NCI-H2171 (cell line): Measurements from ENCODE around the gene ANGPTL1.
"Not testable (repeated sequence)": the region's sequence is repeated elsewhere in the genome, so short reads cannot be mapped to it uniquely, and the experiment has no call there.

ENCODE experiments used
- DNase-seq: peaks from one replicate; lab custom pipeline; 2025; lab: John Stamatoyannopoulos, UW

The ANGPTL1 gene

DNA sequence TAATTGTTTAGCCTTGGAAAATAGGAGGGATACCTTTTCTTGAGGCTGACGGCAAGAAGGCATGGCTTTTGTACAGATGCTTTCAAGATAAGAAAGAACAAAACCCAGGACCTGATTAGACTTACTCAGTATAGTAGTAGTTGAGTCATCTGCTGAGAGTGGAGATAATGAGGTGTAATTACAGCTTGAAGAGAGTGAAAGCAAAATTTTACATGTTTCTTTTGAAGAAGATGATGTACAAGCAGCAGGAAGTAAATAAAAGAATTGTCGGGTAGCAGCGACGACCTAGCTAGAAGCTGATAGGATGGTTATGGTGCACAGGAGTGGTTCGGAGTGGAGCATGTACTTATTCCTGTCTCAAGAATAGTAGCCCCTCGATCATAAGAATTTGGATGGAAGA, 6.6 kb downstream of the ANGPTL1 start:
- DNase-seq, result no peak

DNA sequence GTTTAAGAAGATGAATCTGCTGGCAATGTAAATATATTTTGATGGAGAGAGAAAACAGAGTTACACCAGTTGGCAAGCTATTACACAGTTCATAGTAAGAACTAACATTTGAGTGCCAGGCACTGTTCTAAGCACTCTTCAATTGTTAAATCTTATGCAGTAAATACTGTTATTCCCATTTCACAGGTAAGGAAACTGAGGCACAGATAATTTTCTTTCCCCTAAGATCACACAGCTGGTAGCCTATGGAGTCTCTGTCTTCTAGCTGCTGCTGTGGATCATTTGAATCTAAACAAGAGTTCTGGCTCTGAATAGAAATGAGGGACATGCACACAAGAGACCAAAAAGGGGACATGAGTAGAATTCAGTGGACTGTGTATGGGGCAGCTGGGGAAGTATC, 8.0 kb downstream of the ANGPTL1 start:
- no peak for DNase-seq

DNA sequence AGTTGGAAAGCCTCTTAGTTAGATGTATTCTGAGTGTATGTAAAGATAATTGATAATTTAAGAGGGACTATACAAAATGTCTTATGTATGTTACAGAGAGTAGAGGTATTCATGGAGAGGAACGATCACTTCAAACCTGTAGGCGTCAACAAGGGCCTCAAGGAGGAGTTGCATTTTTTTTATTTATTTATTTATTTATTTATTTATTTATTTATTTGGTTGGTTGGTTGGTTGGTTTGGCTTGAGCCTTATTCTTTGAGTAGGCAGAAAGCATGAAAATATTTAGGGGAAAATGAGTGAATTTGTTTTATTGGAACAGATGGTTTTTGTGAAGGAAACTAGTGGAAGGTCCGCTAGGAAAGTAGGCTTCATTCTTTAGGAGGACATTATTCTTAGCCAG, 8.5 kb downstream of the ANGPTL1 start:
- DNase-seq, result no peak

DNA sequence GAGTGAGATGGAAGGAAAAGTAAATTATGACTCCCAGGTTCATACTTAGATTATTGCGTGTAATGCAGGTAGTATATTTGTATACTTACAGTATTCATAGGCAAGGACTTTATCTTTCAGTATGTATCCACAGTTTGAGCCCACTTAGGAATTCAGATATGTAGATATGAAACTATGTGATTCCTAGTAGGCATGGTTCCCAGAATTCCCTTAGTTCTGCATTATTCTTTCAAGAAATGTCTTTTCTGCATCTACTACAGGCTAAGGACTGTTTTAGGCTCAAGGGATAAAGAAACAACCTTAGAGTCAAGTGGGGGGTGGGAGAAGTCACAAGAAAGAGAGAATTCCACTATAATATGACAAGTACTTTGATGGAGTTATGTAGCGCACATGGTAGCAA, 13.8 kb downstream of the ANGPTL1 start:
- no peak for DNase-seq

DNA sequence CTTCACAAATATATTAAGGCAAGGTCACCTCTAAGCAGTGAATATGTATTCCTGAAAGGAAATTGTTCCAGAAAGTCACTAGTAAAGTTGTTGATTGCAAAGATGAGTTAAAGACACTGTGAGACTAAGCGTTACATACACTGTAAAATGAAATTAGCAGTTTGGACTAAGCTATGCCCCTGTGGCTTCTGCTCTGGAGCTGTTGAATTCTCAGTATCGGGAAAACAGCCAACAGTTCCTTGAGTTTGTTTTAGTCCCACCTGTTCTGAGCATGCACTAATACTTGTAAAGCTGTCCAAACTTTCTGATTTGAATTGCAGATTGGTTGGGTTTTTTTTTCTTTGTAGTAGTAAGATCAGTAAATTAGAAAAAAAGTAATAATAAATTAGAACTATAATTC, 21.0 kb downstream of the ANGPTL1 start:
- no peak for DNase-seq

DNA sequence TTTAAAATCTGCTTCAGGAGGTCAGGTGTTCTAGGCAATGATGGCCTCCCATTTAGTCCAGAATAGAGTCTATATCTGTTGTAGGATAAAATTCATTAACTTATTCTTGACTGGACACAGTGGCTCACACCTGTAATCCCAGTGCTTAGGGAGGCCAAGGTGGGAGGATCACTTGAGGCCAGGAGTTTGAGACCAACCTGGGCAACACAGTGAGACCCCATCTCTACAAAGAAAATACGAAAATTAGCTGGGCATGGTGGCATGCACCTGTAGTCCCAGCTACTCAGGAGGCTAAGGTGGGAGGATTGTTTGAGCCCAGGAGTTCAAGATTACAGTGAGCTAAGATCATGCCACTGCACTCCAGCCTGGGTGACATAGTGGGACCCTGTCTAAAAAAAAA, 23.0 kb downstream of the ANGPTL1 start:
- DNase-seq, result not testable (repeated sequence)

DNA sequence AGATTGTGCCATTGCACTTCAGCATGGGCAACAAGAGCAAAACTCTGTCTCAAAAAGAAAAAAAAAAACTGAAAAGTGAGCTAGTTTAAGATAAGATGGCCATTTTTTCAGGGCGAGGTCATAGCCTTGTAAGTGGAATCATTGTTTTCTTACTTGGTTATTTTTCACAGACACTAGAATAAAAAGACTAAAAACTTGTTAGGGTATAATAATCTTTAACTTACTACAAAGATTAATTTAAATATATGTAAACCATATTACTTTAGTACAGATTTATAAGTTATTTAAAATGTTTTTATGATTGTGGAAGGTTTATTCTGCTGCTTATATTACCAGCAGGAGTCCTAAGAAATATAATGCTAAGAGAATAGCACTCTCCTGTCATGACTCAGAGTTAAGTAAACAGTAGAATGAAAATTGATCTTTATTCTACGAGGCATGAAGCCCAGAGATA, 23.5 kb downstream of the ANGPTL1 start:
- no peak for DNase-seq

DNA sequence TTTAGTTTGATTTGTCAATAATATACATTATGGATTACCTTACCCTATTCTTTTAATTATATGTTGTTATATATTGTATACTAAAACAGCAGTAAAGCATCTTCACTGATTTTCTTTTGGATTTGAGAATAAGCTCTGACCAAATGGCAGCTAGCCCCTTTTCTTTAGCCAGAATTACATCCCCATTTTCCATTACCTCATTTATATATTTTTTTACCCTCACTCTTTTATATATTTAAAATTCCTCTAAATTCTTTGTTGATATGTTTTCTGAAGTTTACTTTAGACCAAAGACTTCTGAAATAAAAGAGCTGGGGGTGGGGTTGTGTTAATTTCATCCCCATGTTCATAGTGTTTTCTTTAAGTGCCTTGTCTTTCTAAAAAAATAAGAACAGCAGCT, 24.6 kb downstream of the ANGPTL1 start:
- no peak for DNase-seq

DNA sequence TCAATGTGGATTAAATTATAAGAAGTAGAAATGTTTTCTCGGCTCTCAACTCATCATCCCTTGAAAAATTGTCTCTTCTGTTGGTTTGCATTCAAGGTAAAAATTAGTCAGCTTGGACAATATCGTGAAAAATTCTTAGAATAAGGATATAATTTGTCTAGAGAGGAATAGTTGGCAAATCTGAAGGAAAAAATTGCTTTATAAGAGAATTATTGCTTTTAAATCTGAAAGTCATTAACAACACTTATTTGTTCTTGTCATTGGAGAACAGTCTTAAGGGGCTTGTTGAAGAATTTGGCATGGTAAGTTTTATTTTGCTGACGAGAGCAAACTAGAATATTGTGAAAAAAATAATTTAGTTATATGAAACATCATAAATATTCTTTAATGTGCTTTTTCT, 26.4 kb downstream of the ANGPTL1 start:
- no peak for DNase-seq

DNA sequence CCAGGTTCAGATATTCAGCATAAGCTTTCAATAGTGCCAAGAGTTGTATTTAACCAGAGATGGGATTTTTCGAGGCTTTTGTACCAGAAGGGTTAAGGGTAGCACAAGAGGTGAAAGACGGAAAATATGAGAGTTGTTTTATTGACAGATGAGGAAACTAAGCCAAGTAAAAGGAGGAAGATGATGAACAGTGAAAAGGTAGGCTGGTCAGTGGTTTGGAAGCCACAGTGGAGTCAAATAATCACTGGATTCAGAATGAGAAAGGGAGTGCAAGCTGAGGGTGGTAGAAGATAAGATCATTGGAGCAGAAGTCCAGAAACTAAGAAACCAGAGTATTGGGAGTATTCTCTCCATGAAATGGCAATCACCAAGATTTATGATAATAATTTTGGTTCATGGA, 45.7 kb downstream of the ANGPTL1 start:
- DNase-seq, result no peak

DNA sequence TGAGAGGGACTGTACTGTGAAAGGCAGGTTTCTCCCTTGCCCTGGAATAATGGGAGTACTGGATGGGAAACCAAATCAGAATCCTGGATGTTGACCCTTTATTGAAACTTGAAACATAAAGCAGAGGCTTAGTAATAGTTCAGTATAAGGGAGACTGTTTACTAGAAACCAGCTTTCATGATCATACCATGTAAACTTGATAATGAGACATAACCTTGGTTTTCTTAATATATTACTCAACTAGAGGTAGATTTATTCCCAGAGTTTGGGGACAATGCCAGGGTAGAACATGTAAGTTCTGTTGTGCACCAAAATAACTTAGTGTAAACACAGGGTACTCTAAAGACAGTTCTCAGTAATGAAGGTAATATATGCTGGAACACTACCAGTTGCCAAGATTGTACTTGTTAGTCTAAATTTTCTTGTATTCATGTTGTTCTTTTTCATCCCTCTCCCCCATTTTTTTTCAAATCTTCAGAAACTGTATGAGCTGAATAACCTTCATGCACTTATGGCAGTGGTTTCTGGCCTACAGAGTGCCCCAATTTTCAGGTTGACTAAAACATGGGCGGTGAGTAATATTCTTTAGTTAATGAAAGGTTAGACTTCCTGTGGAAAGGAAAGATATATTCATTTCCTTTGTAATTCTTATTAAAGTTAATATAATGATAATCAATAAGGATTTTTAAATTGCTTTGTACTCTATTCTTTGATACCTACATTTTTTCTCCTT, 49.6 kb downstream of the ANGPTL1 start:
- DNase-seq, result no peak

DNA sequence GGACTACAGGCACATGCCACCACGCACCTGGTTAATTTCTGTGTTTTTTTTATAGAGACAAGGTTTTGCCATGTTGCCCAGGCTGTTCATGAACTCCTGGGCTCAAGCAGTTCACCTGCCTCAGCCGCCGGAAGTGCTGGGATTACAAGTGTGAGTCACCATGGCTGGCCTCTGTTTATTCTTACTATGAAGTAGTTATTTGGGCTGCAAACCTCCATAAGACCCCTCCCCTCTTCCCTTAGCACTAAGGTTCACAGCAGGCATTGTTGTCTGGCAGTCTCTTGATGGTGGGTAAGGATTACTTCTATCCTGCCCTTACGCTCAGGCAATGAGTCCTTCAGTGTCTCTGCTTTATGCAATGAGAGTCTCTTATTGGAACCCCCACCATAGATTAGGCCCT, 51.8 kb downstream of the ANGPTL1 start:
- no peak for DNase-seq

DNA sequence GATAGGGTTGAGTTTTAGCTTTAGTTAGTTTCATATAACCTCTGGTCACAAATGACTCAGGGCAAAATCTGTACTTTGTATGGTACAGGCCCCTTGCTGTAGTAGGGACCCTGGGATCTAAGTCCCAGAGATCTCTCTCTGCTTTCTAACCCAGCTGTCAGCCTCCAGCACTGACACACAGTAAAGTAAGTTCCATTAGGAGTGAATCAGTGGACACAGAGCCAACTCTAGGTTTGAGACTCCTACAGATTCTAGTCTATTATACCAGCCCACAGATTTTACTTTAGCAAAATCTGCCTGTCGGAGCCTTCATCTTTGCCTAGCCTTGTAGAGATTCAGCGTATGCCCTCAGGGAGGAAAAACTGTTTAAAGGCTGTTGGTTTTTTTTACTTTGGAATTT, 52.5 kb downstream of the ANGPTL1 start:
- no peak for DNase-seq

DNA sequence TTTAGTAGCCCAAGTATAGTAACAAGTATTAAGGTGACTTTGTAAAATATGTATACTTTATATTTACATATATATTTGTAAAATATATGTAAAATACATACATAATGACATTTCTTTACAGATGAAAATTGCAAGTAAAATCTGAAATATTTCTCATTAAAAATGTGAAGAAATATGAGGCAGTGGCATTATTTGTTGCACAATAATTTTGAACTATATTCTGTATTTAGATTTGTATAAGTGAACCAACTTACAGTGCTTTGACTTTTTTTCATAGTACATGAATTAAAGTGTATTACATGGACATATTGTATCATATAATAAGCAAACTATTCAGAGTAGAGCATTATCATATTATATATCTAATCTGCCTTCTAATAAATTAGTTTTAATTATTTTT, 60.3 kb downstream of the ANGPTL1 start:
- no peak for DNase-seq

DNA sequence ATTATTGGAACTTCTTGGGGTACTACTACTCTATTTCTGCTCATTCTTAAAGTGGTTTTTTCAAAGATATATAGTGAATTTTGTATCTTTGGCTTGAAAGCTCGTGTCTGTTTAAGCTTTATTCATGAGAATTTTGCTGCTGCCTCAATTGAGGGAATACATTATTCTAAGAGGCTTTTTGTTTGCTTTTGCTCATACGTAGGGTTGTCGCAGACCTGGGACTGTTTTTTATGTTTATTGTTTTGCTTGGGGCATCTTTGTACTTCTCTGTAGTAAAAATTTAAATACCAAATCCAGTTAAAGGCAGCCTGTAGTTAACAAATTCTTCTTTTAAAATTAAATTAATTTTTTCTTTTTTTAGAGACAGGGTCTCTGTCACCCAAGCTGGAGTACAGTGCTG, 62.3 kb downstream of the ANGPTL1 start:
- no peak for DNase-seq

DNA sequence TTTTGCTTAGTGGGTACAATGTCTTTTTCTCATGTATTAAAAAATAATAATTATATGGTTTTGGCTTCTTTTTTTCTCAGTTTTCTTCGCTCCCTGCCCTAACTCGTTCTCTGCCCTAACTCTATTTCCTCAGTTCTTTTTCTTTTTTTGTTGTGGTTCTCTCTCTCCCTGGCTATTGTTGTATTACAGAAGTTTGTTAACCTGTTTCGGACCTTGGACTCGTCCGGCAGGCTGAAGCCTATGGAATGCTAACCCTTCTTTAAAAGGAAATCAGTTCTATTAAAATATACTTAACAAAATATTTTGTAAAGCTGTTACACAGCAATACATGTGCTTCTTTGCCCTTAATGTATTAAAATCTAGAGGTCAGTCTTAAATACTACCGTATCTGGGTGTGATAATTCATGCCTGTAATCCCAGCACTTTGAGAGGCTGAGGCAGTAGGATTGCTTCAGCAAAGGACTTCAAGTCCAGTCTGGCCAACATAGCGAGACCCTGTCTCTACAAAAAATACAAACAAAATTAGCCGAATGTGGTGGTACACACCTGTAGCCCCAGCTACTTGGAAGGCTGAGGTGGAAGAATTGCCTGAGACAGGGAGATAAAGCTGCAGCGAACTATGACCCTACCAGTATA, 64.1 kb downstream of the ANGPTL1 start:
- DNase-seq, result no peak

DNA sequence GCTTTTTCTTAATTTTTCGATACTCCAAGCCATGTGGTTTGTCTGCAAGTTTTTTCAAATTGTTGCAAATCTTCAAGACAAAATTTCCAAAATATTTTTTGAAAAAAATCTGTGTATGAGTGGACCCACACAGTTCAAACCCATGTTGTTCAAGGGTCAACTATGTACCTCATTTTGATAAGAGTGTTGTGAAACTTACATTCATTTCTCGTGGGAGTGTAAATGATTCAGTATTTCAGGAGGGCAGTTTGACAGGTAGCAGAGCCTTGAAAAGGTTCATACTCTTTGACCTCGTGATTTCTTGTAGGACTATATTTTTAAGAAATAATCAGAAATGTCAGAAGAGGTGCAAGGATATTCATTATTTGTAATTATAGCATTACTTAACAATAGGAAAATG, 68.0 kb downstream of the ANGPTL1 start:
- no peak for DNase-seq
